ENCODE results near the gene MEDAG.
"Not testable (repeated sequence)": the region's sequence is repeated elsewhere in the genome, so short reads cannot be mapped to it uniquely, and the experiment has no call there.

Gene MEDAG

GRCh38 chr13:30910676-30911075 lies 4.6 kb downstream of the MEDAG start:
- DNase-seq: no peak

GRCh38 chr13:30915691-30916541 lies 9.8 kb downstream of the MEDAG start:
- no peak for DNase-seq

GRCh38 chr13:30916991-30917390 lies 10.9 kb downstream of the MEDAG start:
- no peak for DNase-seq

GRCh38 chr13:30918662-30919405 lies 12.8 kb downstream of the MEDAG start:
- no peak for DNase-seq

- DNase-seq: no peak
Observed at GRCh38 chr13:30920162-30920909, 14.3 kb downstream of the MEDAG start.

- DNase-seq: no peak
Observed at GRCh38 chr13:30923418-30923817, 17.3 kb downstream of the MEDAG start.

GRCh38 chr13:30924721-30925120 lies 18.6 kb downstream of the MEDAG start:
- no peak for DNase-seq

GRCh38 chr13:30925429-30925828 lies 19.4 kb downstream of the MEDAG start:
- no peak for DNase-seq

- no peak for DNase-seq
Observed at GRCh38 chr13:30926781-30927180, 20.7 kb downstream of the MEDAG start.

- DNase-seq: not testable (repeated sequence)
Observed at GRCh38 chr13:30927188-30927587, 21.1 kb downstream of the MEDAG start.

GRCh38 chr13:30927595-30927994 lies 21.5 kb downstream of the MEDAG start:
- DNase-seq: no peak

- no peak for DNase-seq
Observed at GRCh38 chr13:30928978-30929377, 22.9 kb downstream of the MEDAG start.

GRCh38 chr13:30932481-30933353 lies 26.6 kb downstream of the MEDAG start, which contains the start of gene TEX26:
TEX26 (plus strand) TSS chr13:30932656; CDS start chr13:30932716, 60 bp downstream.
- DNase-seq: no peak

GRCh38 chr13:30933354-30933670 lies 27.2 kb downstream of the MEDAG start:
- no peak for DNase-seq

- no peak for DNase-seq
Observed at GRCh38 chr13:30934381-30934780, 28.3 kb downstream of the MEDAG start.

- no peak for DNase-seq
Observed at GRCh38 chr13:30934803-30935202, 28.7 kb downstream of the MEDAG start.

GRCh38 chr13:30936971-30937370 lies 30.9 kb downstream of the MEDAG start:
- DNase-seq: no peak

GRCh38 chr13:30943881-30944280 lies 37.8 kb downstream of the MEDAG start:
- no peak for DNase-seq

GRCh38 chr13:30957258-30957943 lies 51.3 kb downstream of the MEDAG start:
- no peak for DNase-seq

- no peak for DNase-seq
Observed at GRCh38 chr13:30959678-30960077, 53.6 kb downstream of the MEDAG start.

- no peak for DNase-seq
Observed at GRCh38 chr13:30963791-30964190, 57.7 kb downstream of the MEDAG start.

- DNase-seq: no peak
Observed at GRCh38 chr13:30965380-30965779, 59.3 kb downstream of the MEDAG start.

All from CD4-positive, alpha-beta T cell treated with Interleukin-4 for 1 hour (primary cell).